ENCODE measurements around the gene GFRA4. TPM values are rescaled to one million over a fixed set of nuclear protein-coding genes. Genes with fewer than 3 reads are reported as not detected.

Gene GFRA4
- total RNA-seq, 1 experiment from 2014 or later, result not detected

GRCh38 chr20:3660262-3661059, 2.7 kb downstream of the GFRA4 start:
- in situ Hi-C loops (cut with HindIII; ENCODE audit: low pct_unique_long_range_greater_than_20kb, low sequenced_read_pairs) (no loop called here), intact Hi-C loops (cut with micrococcal nuclease; ENCODE audit: unreplicated experiment) (no loop called here)
- POLR2A ChIA-PET, result no interaction called here
- DNase-seq (ENCODE audit: low read depth, low spot score), result no peak
- no TSS peak for BruUV-seq (replicated peaks)
- no peak for TF ChIP-seq TCF7L2 (IDR thresholded peaks at IDR 0.05; ENCODE audit: low read depth, low read length)
- no peaks in the 10 kb centered on the region for H3K9me3 ChIP-seq (ENCODE audit: control insufficient read depth, insufficient read depth, low read depth, low read length)
- 0 out of 2 replicates have a peak, but pooled peaks cover 3% of the 10 kb centered on the region for H3K4me1 ChIP-seq (ENCODE audit: control insufficient read depth, insufficient read depth, low read length)
- peaks cover 8% of the 10 kb centered on the region; the same call in 1 of the 2 replicates for H3K27me3 ChIP-seq (ENCODE audit: control insufficient read depth, insufficient read depth, low read length)
- CTCF ChIA-PET, result no interaction called here
- H3K36me3 ChIP-seq (ENCODE audit: control insufficient read depth, insufficient read depth, low read length), result no peaks in the 10 kb centered on the region
- no peak for ATAC-seq
- no peak overlapping the region; a peak in 1 of 4 replicates for H3K4me3 ChIP-seq (ENCODE audit: low read depth in 2 of 2, low read length in 2 of 2)
- no peak overlapping the region for H3K27ac ChIP-seq (ENCODE audit: low read length)

- ATAC-seq (no peak; the same call in 1 of the 2 replicates), DNase-seq (ENCODE audit: low read depth, low spot score) (no peak)
- Histone ChIP-seq H3K4me1 (ENCODE audit: control insufficient read depth, insufficient read depth, low read length) (0 out of 2 replicates have a peak, but pooled peaks cover 3% of the 10 kb centered on the region), H3K27me3 (ENCODE audit: control insufficient read depth, insufficient read depth, low read length) (peaks cover 8% of the 10 kb centered on the region; the same call in 1 of the 2 replicates), H3K9me3 (ENCODE audit: control insufficient read depth, insufficient read depth, low read depth, low read length) (no peaks in the 10 kb centered on the region), H3K27ac (ENCODE audit: low read length) (no peak overlapping the region), H3K36me3 (ENCODE audit: control insufficient read depth, insufficient read depth, low read length) (no peaks in the 10 kb centered on the region), H3K4me3 (ENCODE audit: low read depth in 2 of 2, low read length in 2 of 2) (no peak overlapping the region)
- TF ChIP-seq CTCF (IDR thresholded peaks at IDR 0.05), result no peak
- BruUV-seq (replicated peaks), result no TSS peak
- ChIA-PET CTCF (no interaction called here), POLR2A (no interaction called here)
- in situ Hi-C loops (cut with HindIII; ENCODE audit: low pct_unique_long_range_greater_than_20kb, low sequenced_read_pairs) (no loop called here), intact Hi-C loops (cut with micrococcal nuclease; ENCODE audit: unreplicated experiment) (no loop called here)
Observed at GRCh38 chr20:3659492-3660261, 3.5 kb downstream of the GFRA4 start.

GRCh38 chr20:3658716-3659491, 4.3 kb downstream of the GFRA4 start:
- intact Hi-C loops (cut with micrococcal nuclease; ENCODE audit: unreplicated experiment), result no loop called here
- 0 out of 2 replicates have a peak, but pooled peaks have one; percentile 32 for ATAC-seq
- Histone ChIP-seq H3K9me3 (ENCODE audit: control insufficient read depth, insufficient read depth, low read depth, low read length) (no peaks in the 10 kb centered on the region), H3K27me3 (ENCODE audit: control insufficient read depth, insufficient read depth, low read length) (peaks cover 8% of the 10 kb centered on the region; the same call in 1 of the 2 replicates), H3K36me3 (ENCODE audit: control insufficient read depth, insufficient read depth, low read length) (no peaks in the 10 kb centered on the region), H3K27ac (ENCODE audit: low read length) (no peak overlapping the region), H3K4me1 (ENCODE audit: control insufficient read depth, insufficient read depth, low read length) (0 out of 2 replicates have a peak, but pooled peaks cover 3% of the 10 kb centered on the region), H3K4me3 (ENCODE audit: low read depth in 2 of 2, low read length in 2 of 2) (no peak overlapping the region)
- TF ChIP-seq CTCF (IDR thresholded peaks at IDR 0.05) (no peak), POLR2AphosphoS5 (IDR thresholded peaks at IDR 0.05; ENCODE audit: low read depth, low read length) (no peak), TCF7L2 (IDR thresholded peaks at IDR 0.05; ENCODE audit: low read depth, low read length) (no peak), SIN3A (IDR thresholded peaks at IDR 0.05; ENCODE audit: borderline replicate concordance, insufficient read depth, low read depth, low read length) (no peak), REST (IDR thresholded peaks at IDR 0.05; ENCODE audit: insufficient read depth in 1 of 2, low read depth in 2 of 2, low read length in 1 of 2) (no peak)
- BruUV-seq (replicated peaks), result no TSS peak
- CTCF ChIA-PET, result no interaction called here
- DNase-seq (ENCODE audit: low read depth, low spot score), result no peak
- in situ Hi-C loops (cut with HindIII; ENCODE audit: low pct_unique_long_range_greater_than_20kb, low sequenced_read_pairs), result no loop called here
- POLR2A ChIA-PET, result no interaction called here
